ENCODE data around the gene EAF1. TPM values are rescaled to one million over a fixed set of nuclear protein-coding genes. Genes with fewer than 3 reads are reported as not detected.

Gene EAF1
- total RNA-seq, 1 donor from 2014 or later, result 25.6 TPM

DNA sequence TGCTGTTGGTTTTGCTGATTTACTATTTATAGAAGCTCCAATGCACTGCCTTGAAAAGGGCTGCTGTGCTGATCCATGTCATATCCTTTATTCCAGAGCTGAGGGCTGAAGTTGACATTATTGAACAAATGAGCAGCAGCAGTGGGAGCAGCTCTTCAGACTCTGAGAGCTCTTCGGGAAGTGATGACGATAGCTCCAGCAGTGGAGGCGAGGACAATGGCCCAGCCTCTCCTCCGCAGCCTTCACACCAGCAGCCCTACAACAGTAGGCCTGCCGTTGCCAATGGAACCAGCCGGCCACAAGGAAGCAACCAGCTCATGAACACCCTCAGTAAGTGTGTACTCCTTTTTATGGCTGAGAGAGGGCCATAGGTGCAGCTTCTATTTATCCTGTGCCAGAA is 8.8 kb downstream of the EAF1 start:
- TF ChIP-seq, protein P1, sequence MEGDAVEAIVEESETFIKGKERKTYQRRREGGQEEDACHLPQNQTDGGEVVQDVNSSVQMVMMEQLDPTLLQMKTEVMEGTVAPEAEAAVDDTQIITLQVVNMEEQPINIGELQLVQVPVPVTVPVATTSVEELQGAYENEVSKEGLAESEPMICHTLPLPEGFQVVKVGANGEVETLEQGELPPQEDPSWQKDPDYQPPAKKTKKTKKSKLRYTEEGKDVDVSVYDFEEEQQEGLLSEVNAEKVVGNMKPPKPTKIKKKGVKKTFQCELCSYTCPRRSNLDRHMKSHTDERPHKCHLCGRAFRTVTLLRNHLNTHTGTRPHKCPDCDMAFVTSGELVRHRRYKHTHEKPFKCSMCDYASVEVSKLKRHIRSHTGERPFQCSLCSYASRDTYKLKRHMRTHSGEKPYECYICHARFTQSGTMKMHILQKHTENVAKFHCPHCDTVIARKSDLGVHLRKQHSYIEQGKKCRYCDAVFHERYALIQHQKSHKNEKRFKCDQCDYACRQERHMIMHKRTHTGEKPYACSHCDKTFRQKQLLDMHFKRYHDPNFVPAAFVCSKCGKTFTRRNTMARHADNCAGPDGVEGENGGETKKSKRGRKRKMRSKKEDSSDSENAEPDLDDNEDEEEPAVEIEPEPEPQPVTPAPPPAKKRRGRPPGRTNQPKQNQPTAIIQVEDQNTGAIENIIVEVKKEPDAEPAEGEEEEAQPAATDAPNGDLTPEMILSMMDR (IDR thresholded peaks at IDR 0.05), result no peak
- Histone ChIP-seq H3K9me3 (no peaks in the 10 kb centered on the region), H3K4me1 (peaks cover 6% of the 10 kb centered on the region), H3K4me3 (no peak overlapping the region), H3K27ac (no peak overlapping the region), H3K36me3 (peaks cover 100% of the 10 kb centered on the region), H3K27me3 (ENCODE audit: low read depth) (no peaks in the 10 kb centered on the region)
- ATAC-seq (no peak), DNase-seq (no peak)
- intact Hi-C loops (cut with DNase I), result no loop called here

DNA sequence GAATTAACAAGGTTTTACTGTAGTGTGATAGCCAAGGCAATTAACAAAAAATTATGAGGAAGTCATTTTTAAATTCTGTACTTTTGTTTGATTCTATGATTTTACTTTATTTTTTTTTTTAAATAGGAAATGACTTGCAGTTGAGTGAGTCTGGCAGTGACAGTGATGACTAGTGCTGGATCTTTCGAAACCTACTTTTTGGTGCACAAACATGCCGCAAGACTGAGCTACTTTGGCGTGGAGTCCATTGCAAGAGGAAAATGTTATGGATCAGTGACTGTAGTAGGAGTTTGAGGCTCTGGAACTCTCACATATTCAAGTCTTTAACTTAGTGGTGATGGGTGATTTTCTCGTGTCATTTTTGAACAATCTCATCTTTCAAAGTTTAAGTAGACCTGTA is 11.6 kb downstream of the EAF1 start:
- ATAC-seq (no peak), DNase-seq (no peak)
- H3K9me3 ChIP-seq, result no peaks in the 10 kb centered on the region
- H3K27ac ChIP-seq, result no peak overlapping the region
- intact Hi-C loops (cut with DNase I), result no loop called here
- TF ChIP-seq, protein P1 (IDR thresholded peaks at IDR 0.05), result no peak
- H3K36me3 ChIP-seq, result peaks cover 88% of the 10 kb centered on the region
- H3K27me3 ChIP-seq (ENCODE audit: low read depth), result no peaks in the 10 kb centered on the region
- no peak overlapping the region for H3K4me3 ChIP-seq
- H3K4me1 ChIP-seq, result peaks cover 6% of the 10 kb centered on the region

- ATAC-seq (peak; percentile 37 to 45), DNase-seq (no peak)
- Histone ChIP-seq H3K27ac (no peak overlapping the region), H3K4me1 (peaks cover 6% of the 10 kb centered on the region), H3K36me3 (peaks cover 88% of the 10 kb centered on the region), H3K27me3 (ENCODE audit: low read depth) (no peaks in the 10 kb centered on the region), H3K9me3 (no peaks in the 10 kb centered on the region), H3K4me3 (no peak overlapping the region)
- intact Hi-C loops (cut with DNase I), result no loop called here
- TF ChIP-seq, protein P1 (IDR thresholded peaks at IDR 0.05), result no peak
Observed at GRCh38 chr3:15439476-15439875, 12.1 kb downstream of the EAF1 start.

DNA sequence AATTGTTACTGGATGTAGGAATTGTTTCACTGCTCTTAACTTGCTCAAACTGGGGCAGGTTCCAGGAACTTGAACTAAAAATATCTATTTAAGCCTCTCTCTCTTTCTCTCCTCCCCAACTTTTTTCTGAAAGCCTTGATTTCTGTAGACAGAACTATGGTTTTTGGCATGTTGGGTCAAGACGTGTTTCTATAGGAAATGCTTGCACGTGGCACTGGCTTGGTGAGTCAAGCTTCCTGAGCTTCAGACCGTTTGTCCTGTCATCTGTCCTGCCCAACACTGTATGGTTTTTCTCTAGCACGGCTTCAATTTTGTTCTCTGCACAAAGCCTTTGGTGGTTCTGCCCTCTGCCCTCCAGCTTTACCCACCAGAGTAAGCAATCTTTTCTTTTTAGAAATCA is 13.5 kb downstream of the EAF1 start:
- H3K4me1 ChIP-seq, result peaks cover 6% of the 10 kb centered on the region
- no peaks in the 10 kb centered on the region for H3K27me3 ChIP-seq (ENCODE audit: low read depth)
- ATAC-seq (no peak), DNase-seq (no peak)
- no peak overlapping the region for H3K27ac ChIP-seq
- TF ChIP-seq, protein P1 (IDR thresholded peaks at IDR 0.05), result no peak
- no peak overlapping the region for H3K4me3 ChIP-seq
- H3K9me3 ChIP-seq, result no peaks in the 10 kb centered on the region
- H3K36me3 ChIP-seq, result peaks cover 74% of the 10 kb centered on the region
- intact Hi-C loops (cut with DNase I), result no loop called here

DNA sequence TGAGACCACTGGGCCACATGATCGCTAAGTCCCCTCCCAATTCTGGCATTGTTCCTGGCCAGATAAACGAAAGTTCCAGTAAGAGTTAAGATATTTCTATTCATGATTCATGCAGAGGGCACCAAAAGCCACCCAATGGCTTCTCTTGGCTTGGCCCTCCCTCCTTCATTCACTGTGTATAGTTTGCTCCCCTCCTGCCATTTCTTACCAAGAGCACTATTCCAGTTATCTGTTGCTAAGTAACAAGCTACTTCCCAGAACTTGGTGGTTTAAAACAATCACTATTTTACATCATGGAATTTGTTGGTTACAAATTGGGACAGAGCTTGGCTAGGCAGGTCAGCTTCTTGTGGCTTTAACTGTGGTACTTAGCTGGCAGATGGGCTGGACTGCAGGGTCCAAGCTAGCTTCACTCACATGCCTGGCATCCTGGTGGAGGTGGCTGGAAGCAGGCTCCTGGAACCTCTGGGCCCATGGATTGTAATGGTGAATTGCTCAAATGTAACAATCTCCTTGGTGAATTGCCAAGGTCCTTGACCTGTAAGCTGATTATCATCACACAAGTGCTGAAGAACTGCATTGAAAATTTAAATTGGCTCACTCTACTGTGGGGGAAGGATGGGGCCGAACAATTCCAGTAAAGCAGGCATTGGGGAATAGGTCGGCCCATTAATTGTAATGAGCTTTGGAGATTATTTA is 16.6 kb downstream of the EAF1 start:
- Histone ChIP-seq H3K4me3 (no peak overlapping the region), H3K27ac (no peak overlapping the region), H3K9me3 (no peaks in the 10 kb centered on the region), H3K27me3 (ENCODE audit: low read depth) (no peaks in the 10 kb centered on the region), H3K36me3 (peaks cover 43% of the 10 kb centered on the region), H3K4me1 (peaks cover 6% of the 10 kb centered on the region)
- intact Hi-C loops (cut with DNase I), result no loop called here
- ATAC-seq, result no peak
- TF ChIP-seq, protein P1 (IDR thresholded peaks at IDR 0.05), result no peak
- no peak for DNase-seq
